Neutrophil (primary cell): ENCODE data around the gene MRGPRD.
"Not testable (repeated sequence)": the region's sequence is repeated elsewhere in the genome, so short reads cannot be mapped to it uniquely, and the experiment has no call there.

ENCODE experiments used
- H3K27ac ChIP-seq: fragments of 200-600 bp; sonication (generic); 2 replicates; pipeline ENCODE4 v1.5.1; 2016; ENCODE audit warnings: mild to moderate bottlenecking, moderate library complexity
- H3K27me3 ChIP-seq: fragments of 200-600 bp; sonication (generic); 2 replicates; pipeline ENCODE4 v1.6.0; 2016; ENCODE audit warnings: mild to moderate bottlenecking
- H3K36me3 ChIP-seq: fragments of 200-600 bp; sonication (generic); 2 replicates; pipeline ENCODE4 v1.5.1; 2017
- H3K4me1 ChIP-seq, 2 experiments: fragments of 200-600 bp in 1 of 2; sonication (generic) in 1 of 2; 1 replicate in 1 of 2; 2 replicates in 1 of 2; pipeline versions ENCODE4 v1.5.1 to v1.6.1; 2013 to 2016; ENCODE audit warnings: low read depth in 1 of 2, low read length in 1 of 2, mild to moderate bottlenecking in 1 of 2, moderate library complexity in 1 of 2; ENCODE audit not compliant: control insufficient read depth in 1 of 2, insufficient read depth in 1 of 2
- H3K4me3 ChIP-seq, 2 experiments: fragments of 200-600 bp in 1 of 2; sonication (generic) in 1 of 2; 1 replicate in 1 of 2; 2 replicates in 1 of 2; pipeline ENCODE4 v1.5.1; 2013 to 2016; ENCODE audit warnings: low read depth in 1 of 2, low read length in 1 of 2, mild to moderate bottlenecking in 1 of 2, moderate library complexity in 1 of 2
- H3K9me3 ChIP-seq: fragments of 200-600 bp; sonication (generic); 2 replicates; pipeline ENCODE4 v1.5.1; 2016
- CTCF ChIP-seq: fragments of 200-600 bp; sonication (generic); IDR thresholded peaks from 2 replicates; pipeline ENCODE4 v1.5.1; 2016; ENCODE audit warnings: antibody characterized with exemption

MRGPRD gene

GRCh38 chr11:68974421-68975194, 6.2 kb downstream of the MRGPRD start:
- peaks cover 39% of the 10 kb centered on the region for H3K27me3 ChIP-seq
- H3K27ac ChIP-seq: no peak overlapping the region
- no peaks in the 10 kb centered on the region for H3K4me1 ChIP-seq
- H3K36me3 ChIP-seq: no peaks in the 10 kb centered on the region
- H3K9me3 ChIP-seq: no peaks in the 10 kb centered on the region
- no peak for TF ChIP-seq CTCF
- no peak overlapping the region for H3K4me3 ChIP-seq

GRCh38 chr11:68973706-68974105, 7.1 kb downstream of the MRGPRD start:
- not testable (repeated sequence) for H3K27ac ChIP-seq, H3K4me1 ChIP-seq
- peaks cover 35% of the 10 kb centered on the region for H3K27me3 ChIP-seq

GRCh38 chr11:68973219-68973618, 7.6 kb downstream of the MRGPRD start:
- H3K27ac ChIP-seq: no peak overlapping the region
- peaks cover 35% of the 10 kb centered on the region for H3K27me3 ChIP-seq
- no peak for TF ChIP-seq CTCF
- H3K4me3 ChIP-seq: no peak overlapping the region
- no peaks in the 10 kb centered on the region for H3K4me1 ChIP-seq
- H3K36me3 ChIP-seq: no peaks in the 10 kb centered on the region
- H3K9me3 ChIP-seq: no peaks in the 10 kb centered on the region

More at GRCh38 chr11:68973706-68974105, 7.1 kb downstream of the MRGPRD start:
- not testable (repeated sequence) for H3K36me3 ChIP-seq, H3K4me3 ChIP-seq, H3K9me3 ChIP-seq

- Histone ChIP-seq H3K4me3 (no peak overlapping the region), H3K27me3 (peaks cover 31% of the 10 kb centered on the region), H3K36me3 (no peaks in the 10 kb centered on the region), H3K4me1 (no peaks in the 10 kb centered on the region), H3K27ac (no peak overlapping the region), H3K9me3 (no peaks in the 10 kb centered on the region)
- no peak for TF ChIP-seq CTCF
Observed at GRCh38 chr11:68970921-68971636, 9.7 kb downstream of the MRGPRD start.

GRCh38 chr11:68969386-68969785, 11.4 kb downstream of the MRGPRD start:
- no peak for TF ChIP-seq CTCF
- Histone ChIP-seq H3K9me3 (no peaks in the 10 kb centered on the region), H3K36me3 (no peaks in the 10 kb centered on the region), H3K4me3 (no peak overlapping the region), H3K4me1 (no peaks in the 10 kb centered on the region), H3K27me3 (peaks cover 31% of the 10 kb centered on the region), H3K27ac (no peak overlapping the region)
